DOHH2 (cell line): ENCODE data around the gene SLC9A5.

ENCODE experiments used
- EZH2phosphoT487 ChIP-seq: fragments of 200-600 bp; sonication (generic); IDR thresholded peaks from 2 replicates; pipeline ENCODE4 v1.6.1; 2017; ENCODE audit warnings: borderline replicate concordance, mild to moderate bottlenecking, antibody characterized with exemption, low read length, moderate library complexity, mixed read lengths
- TF ChIP-seq, protein P1 (sequence below): fragments of 200-600 bp; sonication (generic); IDR thresholded peaks from one replicate; pipeline ENCODE4 v1.5.1; 2014; ENCODE audit warnings: antibody characterized with exemption, mild to moderate bottlenecking, low read depth, low read length; ENCODE audit not compliant: poor library complexity, severe bottlenecking

DNA sequence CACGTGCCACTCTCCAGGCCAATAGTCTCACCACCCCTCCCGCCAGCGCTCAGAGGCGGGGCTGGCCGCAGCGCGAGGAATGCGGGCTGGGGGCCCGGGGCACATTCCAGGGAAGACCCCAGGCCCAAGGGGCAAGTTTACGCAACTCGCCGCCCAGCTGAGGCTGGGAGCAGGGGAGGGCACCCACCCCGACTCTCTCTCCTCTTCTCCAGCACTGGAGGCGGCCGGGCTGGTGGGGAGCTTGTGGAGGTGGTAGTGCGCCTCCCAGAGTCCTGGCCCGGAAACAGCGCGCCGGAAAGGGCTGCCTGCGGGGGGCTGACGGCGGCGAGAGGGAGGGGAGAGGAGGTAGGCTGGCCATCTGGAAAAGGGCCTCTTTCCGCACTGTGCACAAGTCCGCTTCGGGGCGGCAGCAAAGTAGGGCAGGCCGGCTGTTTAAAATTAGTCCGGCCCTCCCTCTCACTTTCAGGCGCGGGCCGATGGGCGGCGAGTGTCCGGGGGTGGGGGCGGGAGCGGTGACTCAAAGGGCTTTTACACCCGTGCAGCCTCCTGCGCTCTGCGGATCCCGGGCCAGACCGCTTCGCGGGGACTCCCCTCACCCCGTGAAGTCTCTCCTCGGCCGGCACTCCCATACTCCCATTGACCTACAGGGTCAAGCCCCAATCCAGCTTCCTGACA lies 2.6 kb upstream of the SLC9A5 start:
- TF ChIP-seq, protein P1, sequence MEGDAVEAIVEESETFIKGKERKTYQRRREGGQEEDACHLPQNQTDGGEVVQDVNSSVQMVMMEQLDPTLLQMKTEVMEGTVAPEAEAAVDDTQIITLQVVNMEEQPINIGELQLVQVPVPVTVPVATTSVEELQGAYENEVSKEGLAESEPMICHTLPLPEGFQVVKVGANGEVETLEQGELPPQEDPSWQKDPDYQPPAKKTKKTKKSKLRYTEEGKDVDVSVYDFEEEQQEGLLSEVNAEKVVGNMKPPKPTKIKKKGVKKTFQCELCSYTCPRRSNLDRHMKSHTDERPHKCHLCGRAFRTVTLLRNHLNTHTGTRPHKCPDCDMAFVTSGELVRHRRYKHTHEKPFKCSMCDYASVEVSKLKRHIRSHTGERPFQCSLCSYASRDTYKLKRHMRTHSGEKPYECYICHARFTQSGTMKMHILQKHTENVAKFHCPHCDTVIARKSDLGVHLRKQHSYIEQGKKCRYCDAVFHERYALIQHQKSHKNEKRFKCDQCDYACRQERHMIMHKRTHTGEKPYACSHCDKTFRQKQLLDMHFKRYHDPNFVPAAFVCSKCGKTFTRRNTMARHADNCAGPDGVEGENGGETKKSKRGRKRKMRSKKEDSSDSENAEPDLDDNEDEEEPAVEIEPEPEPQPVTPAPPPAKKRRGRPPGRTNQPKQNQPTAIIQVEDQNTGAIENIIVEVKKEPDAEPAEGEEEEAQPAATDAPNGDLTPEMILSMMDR: peak; percentile 69
- no peak for TF ChIP-seq EZH2phosphoT487
